CD4-positive, alpha-beta T cell treated with Interleukin-21 for 1 hour (primary cell): ENCODE measurements around the gene BOK.
"Not testable (repeated sequence)": the region's sequence is repeated elsewhere in the genome, so short reads cannot be mapped to it uniquely, and the experiment has no call there.

Experiments used
- DNase-seq: peaks from one replicate; pipeline ENCODE4 v3.0.0-alpha.2; 2020

BOK gene

GRCh38 chr2:241558532-241559322 is at the start of gene BOK:
TSS of gene BOK (plus strand) at chr2:241558745. CDS start at chr2:241559484, 739 bp downstream.
- DNase-seq = no peak

GRCh38 chr2:241509155-241509784 is 49.3 kb upstream of the BOK start:
- no peak for DNase-seq

GRCh38 chr2:241511091-241511741 is 47.3 kb upstream of the BOK start:
- DNase-seq = no peak

GRCh38 chr2:241514553-241514952 is 44.0 kb upstream of the BOK start:
- no peak for DNase-seq

GRCh38 chr2:241514986-241515737 is 43.4 kb upstream of the BOK start:
- no peak for DNase-seq

GRCh38 chr2:241516520-241516965 is 42.0 kb upstream of the BOK start:
- DNase-seq = no peak

GRCh38 chr2:241517297-241517696 is 41.2 kb upstream of the BOK start:
- DNase-seq = no peak

- DNase-seq = no peak
These were observed 38.9 kb upstream of the BOK start for GRCh38 chr2:241519669-241520068.

GRCh38 chr2:241522477-241522876 is 36.1 kb upstream of the BOK start:
- DNase-seq = no peak

GRCh38 chr2:241525818-241526780 is 32.4 kb upstream of the BOK start:
- not testable (repeated sequence) for DNase-seq

- DNase-seq = no peak
These were observed 28.0 kb upstream of the BOK start for GRCh38 chr2:241530571-241530970.

GRCh38 chr2:241531161-241531722 is 27.3 kb upstream of the BOK start:
- no peak for DNase-seq

- no peak for DNase-seq
These were observed 26.4 kb upstream of the BOK start for GRCh38 chr2:241532168-241532567.

- no peak for DNase-seq
These were observed 25.6 kb upstream of the BOK start for GRCh38 chr2:241532733-241533601.

GRCh38 chr2:241534293-241534692 is 24.3 kb upstream of the BOK start:
- no peak for DNase-seq

- DNase-seq = no peak
These were observed 23.7 kb upstream of the BOK start for GRCh38 chr2:241534701-241535375.

GRCh38 chr2:241535871-241536655 is 22.5 kb upstream of the BOK start:
- no peak for DNase-seq

GRCh38 chr2:241538838-241539615 is 19.5 kb upstream of the BOK start:
- DNase-seq = no peak
